Hematopoietic multipotent progenitor cell treated with erythropoietin and hydrocortisone succinate and interleukin-3 and kit ligand, for 15 days (in vitro differentiated cells): ENCODE data around the gene CCL17.
"Not testable (repeated sequence)": the region's sequence is repeated elsewhere in the genome, so short reads cannot be mapped to it uniquely, and the experiment has no call there.

Experiments
- DNase-seq: peaks from one replicate; pipeline ENCODE4 v3.0.0-alpha.2; 2015; ENCODE audit warnings: low spot score

Gene CCL17

DNA sequence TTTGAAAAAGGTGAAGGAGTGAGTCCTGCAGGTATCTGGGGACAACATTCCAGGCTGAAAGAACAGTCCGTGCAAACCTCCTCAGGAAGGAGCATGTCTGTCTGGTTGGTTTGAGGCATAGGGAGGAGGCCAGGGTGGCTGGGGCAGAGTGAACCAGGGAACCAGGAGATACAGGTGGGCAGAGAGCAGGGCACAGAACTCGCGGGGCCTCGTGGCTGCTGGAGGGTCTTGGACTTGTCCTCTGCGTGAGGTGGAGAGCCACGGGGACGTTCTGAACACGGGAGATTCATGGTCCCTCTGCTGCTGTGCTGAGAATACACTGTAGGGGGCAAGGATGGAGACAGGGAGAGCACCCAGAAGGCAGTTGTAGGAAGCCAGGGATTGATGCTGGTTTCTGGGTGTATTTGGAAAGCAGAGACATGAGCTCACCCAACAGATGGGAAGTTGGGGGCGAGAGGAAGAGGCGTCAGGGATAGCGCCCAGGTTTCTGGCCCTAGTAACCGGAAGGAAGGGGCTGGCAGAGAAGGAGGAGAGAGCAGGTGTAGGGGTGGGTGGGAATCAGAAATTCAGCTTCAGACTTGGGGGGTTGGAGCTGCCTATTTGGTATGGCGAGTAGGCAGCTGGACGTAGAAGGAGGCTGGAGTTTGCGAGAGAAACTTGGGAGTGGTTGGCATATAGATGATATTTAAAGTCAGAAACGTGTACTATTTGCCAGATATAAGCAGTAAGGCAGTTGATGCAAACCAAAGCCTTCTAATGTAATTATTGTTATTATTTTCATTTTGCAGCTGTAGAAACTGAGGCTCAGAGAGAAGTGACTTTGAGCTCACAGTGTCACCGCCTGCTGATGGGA, at the start of gene CCL17:
Gene CCL17, plus strand, starts transcription at position 803 of the 853 bp plus-strand sequence. CDS start 9,166 bp downstream, outside the sequence.
- DNase-seq: no peak

DNA sequence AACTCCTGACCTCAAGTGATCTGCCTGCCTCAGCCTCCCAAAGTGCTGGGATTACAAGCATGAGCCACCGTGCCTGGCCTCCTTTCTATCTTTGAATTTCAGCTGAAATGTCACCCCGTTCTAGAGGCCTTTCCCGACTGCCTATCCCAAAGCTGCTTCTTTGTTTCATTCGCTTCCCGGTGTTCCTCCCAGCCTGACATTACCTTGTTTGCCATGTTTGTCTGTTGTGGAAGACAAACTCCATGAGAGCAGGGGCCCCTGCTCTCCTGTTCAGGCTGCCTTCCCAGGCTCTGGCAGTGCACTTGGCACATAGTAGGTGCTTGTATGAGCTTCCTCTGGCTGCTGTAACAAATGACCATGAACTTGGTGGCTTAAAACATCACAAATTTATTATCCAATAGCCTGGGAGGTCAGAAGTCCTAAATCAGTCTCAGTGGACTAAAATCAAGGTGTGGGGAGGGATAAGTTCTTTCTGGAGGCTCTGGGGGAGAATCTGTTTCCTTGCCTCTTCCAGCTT, 48.6 kb upstream of the CCL17 start:
- no peak for DNase-seq

DNA sequence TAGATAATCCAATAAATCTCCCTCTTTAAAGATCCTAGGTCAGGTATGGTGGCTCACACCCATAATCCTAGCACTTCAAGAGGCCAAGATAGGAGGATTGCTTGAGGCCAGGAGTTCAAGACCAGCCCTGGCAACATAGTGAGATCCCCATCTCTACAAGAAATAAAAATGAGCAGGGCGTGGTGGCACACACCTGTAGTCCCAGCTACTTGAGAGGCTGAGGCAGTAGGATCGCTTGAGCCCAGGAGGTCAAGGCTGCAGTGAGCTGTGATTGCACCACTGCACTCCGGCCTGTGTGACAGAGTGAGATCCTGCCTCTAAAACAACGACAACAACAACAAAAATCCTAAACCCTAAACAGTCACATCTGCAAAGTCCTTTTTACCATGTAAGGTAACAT, 48.0 kb upstream of the CCL17 start:
- no peak for DNase-seq

DNA sequence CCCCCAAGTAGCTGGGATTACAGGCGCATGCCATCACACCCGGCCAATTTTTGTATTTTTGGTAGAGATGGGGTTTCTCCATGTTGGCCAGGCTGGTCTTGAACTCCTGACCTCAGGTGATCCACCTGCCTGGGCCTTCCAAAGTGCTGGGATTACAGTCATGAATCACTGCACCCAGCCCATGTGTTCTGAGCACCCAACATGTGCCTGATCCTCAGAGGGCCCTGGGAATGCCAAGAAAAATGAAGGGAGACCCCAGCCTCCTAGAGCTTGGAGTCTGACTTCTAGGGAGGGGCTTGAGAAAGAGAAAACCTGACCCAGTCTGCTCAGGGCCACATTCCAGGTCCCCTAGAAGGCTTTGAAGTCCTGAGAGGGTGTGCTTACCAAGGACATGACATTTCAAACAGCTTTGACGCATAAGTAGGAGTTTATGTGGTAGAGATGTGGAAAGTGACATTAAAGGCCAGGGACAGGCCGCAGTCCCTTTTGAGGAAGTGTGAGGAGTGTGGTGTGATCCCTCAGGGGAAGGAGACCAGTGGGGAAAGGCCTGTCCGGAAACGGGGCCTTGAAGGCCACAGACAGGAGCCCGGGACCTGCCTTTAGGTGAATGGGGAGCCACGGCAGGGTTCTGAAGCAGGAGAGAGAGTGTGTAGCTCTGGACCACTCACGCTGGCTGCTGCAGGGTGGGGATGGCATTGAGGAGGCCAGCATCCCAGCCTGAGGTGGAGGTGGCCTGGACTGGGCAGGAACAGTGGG, 47.1 kb upstream of the CCL17 start:
- DNase-seq: no peak

DNA sequence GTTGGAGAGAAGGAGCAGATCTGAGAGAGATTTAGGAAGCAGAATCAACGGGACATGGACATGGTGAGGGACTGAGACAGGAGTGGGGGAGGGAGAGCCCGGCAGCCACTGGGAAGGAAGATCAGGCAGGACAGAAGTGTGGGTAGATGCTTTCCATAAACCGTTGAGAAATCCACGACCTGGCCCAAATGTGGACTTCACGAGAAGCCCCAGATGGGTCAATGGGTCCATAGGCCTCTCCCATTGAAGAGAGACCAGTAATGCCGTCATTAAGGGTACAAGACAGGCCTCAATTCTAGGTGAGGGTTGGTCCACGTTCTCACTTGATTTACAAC, 46.5 kb upstream of the CCL17 start:
- DNase-seq: no peak

DNA sequence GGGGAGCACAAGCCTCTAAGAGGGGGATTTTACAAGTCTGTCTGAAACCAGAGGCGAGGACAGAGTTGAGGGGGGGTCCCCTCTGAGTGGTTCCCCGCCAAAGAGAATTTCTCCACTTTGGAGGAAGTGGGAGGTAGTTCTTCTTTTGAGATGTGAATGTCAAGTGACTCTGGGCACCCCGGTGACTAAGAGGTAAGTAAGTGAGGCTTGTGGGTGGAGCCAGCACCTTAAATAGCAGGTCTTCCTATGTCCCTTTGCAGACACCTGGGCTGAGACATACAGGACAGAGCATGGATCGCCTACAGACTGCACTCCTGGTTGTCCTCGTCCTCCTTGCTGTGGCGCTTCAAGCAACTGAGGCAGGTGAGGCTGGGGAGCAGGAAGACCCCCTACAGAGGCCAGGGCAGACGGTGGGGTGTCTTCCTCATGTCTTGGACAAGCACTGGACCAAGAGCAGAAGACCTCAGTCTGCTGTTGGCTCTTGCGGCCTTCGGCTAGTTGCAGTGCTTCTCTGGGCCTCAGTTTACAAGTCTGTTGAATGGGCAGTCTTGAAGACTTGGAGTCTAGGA, 46.0 kb upstream of the CCL17 start, which contains the start of gene CCL22:
Gene CCL22, plus strand, starts transcription at position 257 of the 569 bp plus-strand sequence. Its CDS starts 34 bp downstream, at position 291.
- DNase-seq: no peak

DNA sequence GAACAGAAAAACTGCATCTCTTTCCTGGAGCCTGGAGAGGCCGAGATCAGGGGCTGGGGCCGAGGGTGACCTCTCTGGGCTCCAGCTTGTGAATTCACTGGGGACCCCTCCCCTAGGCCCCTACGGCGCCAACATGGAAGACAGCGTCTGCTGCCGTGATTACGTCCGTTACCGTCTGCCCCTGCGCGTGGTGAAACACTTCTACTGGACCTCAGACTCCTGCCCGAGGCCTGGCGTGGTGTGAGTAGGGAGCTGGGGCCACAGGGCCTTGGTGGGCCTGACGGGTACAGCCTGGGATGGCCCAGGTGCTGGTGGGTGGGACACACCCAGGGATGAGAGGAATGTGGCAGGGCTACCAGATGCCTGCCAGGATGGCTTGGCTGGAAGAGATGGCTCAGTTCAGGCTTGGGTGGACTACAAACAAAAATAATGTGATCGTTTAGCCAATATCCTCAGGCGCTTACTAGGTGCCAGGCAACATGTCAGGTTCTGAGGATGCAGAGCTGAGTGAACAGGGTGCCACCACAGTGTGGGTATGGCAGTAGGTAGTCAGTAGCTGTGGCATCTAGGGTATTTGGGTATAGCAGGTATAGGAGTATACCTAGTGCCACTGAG, 44.1 kb upstream of the CCL17 start:
- DNase-seq: no peak

DNA sequence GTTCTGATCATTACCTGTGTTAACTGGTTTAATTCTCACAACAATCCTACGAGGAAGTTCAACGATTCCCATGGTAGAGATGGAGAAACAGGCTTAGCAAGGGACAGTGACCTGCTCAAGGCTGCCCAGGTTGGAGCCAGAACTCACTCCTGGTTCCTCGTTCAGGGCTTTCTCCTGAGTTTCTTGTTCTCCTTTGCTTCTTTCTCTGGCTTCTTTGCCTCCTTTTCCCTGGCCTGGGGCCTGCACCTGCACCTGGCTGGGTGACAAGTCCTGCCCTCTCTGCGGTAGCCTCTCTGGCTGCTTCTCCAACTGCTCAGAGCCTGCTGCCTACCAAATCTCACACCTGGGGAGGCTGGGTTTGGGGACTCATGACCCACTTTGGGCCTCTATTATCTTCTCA, 43.2 kb upstream of the CCL17 start:
- no peak for DNase-seq

DNA sequence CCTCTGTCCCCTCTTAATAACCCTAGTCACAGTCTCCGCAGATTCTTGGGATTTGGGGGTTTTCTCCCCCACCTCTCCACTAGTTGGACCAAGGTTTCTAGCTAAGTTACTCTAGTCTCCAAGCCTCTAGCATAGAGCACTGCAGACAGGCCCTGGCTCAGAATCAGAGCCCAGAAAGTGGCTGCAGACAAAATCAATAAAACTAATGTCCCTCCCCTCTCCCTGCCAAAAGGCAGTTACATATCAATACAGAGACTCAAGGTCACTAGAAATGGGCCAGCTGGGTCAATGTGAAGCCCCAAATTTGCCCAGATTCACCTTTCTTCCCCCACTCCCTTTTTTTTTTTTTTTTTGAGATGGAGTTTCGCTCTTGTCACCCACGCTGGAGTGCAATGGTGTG, 40.4 kb upstream of the CCL17 start:
- DNase-seq: no peak

DNA sequence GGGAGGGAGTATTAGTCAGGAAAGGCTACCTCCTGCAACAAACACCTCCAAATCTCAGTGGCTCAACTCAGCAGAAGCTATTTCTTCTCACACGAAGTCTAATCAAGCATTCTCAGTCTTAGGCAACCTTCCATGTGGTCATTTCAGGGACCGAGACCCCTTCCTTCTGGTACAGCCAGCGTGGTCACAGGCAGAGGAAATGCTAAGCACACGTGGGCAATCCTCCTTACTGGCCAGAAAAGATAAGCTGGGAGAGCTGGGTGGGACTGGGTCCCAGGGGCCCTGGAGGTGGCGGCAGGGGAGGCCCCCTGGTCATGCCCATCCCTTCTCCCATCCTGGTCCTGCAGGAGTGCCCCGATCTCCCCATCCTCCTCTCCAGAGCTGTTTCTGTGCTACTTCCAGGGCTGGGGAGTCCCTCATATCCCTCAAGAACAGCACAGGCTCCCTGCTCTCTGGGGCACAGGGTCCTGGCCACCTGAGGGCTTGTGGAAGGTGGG, 38.0 kb upstream of the CCL17 start:
- DNase-seq: no peak

DNA sequence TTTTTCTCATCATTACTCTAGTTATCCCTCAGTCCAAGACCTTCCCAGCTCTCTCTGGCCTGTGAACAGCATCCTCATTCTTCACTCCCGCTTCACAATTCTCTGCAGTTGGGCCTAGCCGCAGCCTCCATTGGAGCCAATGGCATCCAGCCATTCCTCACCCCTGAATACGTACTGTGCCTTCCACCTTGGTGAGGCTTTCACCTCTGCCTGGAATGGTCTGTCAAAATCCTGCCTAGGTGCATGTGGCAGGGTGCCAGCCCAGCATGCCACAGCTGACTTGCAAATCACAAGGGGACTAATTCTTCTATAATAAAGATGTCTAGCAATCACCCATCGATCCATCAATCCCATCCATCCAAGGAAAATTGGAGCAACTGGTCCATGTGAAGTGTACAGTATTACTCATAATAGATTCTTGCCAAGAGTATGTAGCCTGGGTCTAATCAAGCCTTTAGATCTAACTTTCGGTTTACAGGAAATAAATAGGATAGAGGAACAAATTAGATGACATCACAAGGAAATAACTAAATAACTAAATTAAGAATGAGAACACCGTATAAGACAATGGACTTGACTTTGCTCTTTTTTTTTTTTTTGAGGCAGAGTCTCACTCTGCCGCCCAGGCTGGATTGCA, 37.3 kb upstream of the CCL17 start:
- DNase-seq: no peak

DNA sequence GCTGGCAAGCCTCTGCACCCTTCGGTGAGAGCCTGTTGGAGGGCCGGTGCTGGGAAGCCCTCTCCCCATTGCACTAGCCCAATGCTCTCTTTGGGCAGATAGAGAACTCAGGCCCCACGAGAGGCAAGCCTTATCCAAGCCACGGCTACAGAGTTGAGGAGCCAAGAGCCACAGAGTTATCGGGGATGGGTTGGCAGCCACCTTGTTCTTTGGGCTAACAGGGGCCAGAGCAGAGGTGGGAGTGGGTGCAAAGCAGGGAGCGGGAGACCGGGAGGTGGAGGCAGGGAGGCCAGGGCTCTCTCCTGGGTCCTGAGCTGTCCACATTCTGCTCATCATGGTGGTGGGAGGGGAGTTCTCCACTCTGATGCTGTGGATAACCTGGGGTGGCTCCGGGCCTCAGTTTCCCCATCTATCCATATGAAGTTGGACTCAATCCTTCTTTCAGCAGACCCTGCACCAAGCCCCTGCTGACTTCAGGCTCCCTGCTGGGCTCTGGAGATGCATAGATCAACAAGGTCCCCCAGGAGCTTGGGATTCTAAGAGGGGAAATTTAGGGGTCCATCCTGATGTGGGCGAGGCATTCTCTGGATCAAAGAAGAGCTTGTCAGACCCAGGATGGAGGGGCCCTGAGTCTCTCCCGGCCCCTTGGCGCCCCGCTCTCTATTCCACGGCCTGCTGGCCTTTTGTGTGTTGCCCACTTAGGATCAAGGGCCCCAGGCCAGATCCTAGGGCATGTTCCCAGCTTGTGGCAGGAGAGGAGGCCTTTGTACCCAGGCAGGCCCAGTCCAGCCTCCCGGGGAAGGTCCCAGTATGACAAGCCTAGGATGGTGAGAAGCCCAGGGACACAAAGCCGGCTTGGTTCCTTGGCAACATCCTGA, 32.8 kb upstream of the CCL17 start:
- no peak for DNase-seq

DNA sequence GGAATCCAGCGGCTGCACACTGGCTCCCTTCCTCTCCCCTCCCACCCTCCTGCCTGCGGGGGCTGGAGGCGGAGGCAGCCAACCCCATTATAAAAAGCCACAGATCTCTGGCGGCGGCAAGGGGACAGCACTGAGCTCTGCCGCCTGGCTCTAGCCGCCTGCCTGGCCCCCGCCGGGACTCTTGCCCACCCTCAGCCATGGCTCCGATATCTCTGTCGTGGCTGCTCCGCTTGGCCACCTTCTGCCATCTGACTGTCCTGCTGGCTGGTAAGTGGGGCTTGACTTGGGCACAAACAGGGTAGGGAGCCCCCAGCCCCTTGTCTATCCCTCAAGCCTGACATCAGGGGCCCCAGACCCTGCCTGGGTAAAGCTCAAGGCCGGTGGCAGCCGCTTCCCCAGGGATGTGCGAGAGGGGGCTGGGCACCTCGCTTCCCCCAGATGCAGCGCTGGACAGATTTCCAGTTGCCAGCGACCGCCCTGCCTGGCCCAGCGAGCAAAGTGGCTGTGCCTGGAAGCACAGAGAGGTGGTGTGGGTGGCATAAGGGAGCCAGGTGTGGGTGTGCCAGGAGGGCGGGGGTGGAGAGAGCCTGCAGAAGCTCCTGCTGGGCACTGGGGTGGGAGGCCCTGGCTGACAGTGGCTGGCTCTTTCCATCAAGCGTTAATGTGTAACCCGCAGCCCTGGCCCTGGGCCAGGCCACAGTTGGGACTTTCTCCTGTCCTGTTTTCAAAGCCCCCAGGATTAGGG, 32.0 kb upstream of the CCL17 start, which contains the start of gene CX3CL1:
Gene CX3CL1, plus strand, starts transcription at position 119 of the 745 bp plus-strand sequence. Its CDS starts 79 bp downstream, at position 198.
- no peak for DNase-seq

DNA sequence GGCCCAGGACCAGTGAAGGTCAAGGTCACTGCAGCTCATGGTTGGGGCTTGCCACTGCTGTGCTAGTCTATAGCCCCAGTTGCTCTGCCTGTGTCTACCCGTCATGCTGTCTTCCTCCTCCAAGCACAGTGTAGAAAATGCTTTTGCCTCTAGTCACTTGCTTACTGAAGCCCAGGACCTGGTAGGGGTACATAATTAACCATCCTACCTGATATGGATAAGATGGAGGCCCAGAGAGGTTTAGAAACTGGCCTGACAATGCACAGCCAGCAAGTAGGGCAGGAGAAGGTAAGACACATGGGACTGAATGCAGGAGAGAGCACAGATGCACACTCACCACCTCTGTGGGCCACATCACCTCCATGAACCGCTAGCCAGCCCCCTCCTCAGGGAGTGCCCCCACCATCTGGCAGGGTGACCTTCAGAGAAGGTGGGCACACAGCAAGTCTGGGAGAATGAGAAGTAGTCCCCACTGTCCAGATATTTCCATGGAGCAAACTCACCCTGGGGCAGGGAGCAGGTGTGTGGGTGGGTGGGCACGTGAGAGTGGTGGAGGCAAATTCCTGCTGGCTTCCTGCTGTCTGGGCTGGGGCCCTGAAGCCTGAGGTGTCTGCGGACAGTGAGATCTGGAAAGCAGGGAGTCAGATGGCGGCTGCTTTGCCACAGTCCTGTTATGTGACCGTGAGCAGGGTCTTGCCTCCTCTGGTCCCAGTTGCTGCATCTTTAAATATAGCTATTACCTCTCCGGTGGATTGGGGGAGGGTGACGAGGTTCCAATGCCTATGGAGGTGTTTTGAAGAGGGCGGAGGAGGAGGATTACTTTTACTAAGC, 31.2 kb upstream of the CCL17 start:
- no peak for DNase-seq

DNA sequence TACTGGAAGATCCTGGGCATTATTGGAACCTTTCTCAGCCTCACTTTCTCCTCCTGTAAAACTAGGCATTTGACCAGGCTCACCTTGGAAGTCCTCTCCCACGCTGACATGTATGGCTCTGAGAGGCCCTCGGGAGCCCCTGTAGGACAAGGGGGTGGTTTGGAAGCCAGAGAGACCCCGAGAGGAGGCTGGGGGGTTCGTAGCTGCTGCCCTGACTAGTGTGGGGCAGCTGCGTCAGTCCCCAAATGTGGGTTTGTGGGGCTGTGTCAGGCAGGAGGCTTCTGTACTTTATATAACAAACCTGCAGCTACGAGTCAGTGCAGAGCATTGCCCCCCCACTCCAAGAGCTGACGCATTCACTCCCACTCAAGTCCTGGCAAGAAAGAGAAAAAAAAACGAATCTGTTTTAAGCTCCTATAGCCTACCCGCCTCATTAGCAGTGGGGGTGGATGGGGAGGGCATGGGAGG, 30.5 kb upstream of the CCL17 start:
- no peak for DNase-seq

DNA sequence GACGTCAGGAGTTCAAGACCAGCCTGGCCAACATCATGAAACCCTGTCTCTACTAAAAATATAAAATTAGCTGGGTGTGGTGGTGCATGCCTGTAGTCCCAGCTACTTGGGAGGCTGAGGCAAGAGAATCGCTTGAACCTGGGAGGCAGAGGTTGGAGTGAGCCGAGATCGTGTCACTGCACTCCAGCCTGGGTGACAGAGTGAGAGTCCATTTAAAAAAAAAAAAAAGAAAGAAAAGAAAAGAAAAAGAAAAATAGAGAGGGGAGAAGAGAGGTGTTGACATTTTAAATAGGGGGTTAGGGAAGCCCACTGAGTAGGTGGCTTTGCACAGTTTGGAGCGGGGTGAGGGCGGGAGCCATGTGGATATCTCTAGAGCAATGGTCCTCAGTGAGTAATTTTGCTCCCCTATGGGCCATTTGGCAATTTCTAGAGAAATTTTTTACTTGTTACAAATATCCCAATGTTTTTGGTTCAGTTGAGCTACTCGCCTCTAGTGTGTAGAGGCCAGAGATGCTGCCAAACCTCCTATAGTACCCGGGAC, 29.6 kb upstream of the CCL17 start:
- DNase-seq: not testable (repeated sequence)

DNA sequence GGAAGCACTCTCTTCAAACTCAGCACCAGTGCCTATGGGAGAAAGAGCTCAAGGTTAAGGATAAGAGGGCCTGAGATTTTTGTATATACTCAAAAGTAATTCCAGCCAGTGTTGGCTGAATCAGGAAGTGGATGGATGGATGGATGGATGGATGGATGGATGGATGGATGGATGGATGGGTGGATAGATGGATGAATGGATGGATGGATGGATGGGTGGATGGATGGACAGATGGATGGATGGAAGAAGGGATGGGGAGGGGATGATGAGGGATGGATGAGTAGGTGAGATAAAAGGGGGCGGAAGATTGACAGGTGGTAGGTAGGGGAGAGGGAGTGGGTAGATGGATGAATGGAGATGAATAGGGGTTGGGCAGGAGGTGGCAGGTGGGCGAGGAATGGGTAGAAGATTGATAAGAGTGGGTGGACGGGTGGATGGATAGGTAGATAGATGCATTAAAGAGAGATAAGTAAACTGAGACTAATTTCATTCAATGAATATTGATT, 28.2 kb upstream of the CCL17 start:
- no peak for DNase-seq
